Stimulated activated CD4-positive, alpha-beta T cell treated with anti-CD3 and anti-CD28 coated beads, TNF-alpha, amount 100 ng/mL, for 4 hours (primary cell): ENCODE data around the gene DIAPH1.
A peak's percentile ranks its signal among the peaks of the same experiment; 100 is the strongest.

Experiments
- DNase-seq, 3 experiments: peaks; one replicate each; pipeline ENCODE4 v3.0.0-alpha.2; 2020; ENCODE audit warnings: low read depth in 3 of 3

Gene DIAPH1

GRCh38 chr5:141618804-141619554 is at the start of gene DIAPH1:
DIAPH1 (minus strand) TSS chr5:141619000; CDS start chr5:141618914, 86 bp downstream.
- peak; percentile 98 to 99 (median 99) for DNase-seq

GRCh38 chr5:141665995-141666940 is 47.5 kb upstream of the DIAPH1 start:
- DNase-seq: no peak

GRCh38 chr5:141664733-141665461 is 46.1 kb upstream of the DIAPH1 start:
- DNase-seq: peak; percentile 47 to 64 (median 50)

- DNase-seq: no peak
Observed at GRCh38 chr5:141663506-141663905, 44.7 kb upstream of the DIAPH1 start.

- no peak for DNase-seq
Observed at GRCh38 chr5:141662028-141662427, 43.2 kb upstream of the DIAPH1 start.

- DNase-seq: no peak
Observed at GRCh38 chr5:141657937-141658545, 39.2 kb upstream of the DIAPH1 start.

GRCh38 chr5:141657404-141657803 is 38.6 kb upstream of the DIAPH1 start:
- no peak for DNase-seq

GRCh38 chr5:141656396-141656795 is 37.6 kb upstream of the DIAPH1 start:
- no peak for DNase-seq

GRCh38 chr5:141655020-141655419 is 36.2 kb upstream of the DIAPH1 start:
- DNase-seq: no peak

GRCh38 chr5:141654298-141654697 is 35.5 kb upstream of the DIAPH1 start:
- no peak for DNase-seq

- no peak for DNase-seq
Observed at GRCh38 chr5:141651728-141652105, 32.9 kb upstream of the DIAPH1 start.

GRCh38 chr5:141650851-141651727 is 32.3 kb upstream of the DIAPH1 start, which contains the start of gene FCHSD1:
FCHSD1 (minus strand) TSS chr5:141651418; CDS start chr5:141651368, 50 bp downstream.
- DNase-seq: peak; percentile 66 to 70 (median 66)

GRCh38 chr5:141649972-141650371 is 31.2 kb upstream of the DIAPH1 start:
- DNase-seq: no peak

GRCh38 chr5:141649056-141649688 is 30.4 kb upstream of the DIAPH1 start:
- DNase-seq: no peak

- no peak for DNase-seq
Observed at GRCh38 chr5:141647851-141648250, 29.1 kb upstream of the DIAPH1 start.

GRCh38 chr5:141647242-141647641 is 28.4 kb upstream of the DIAPH1 start:
- no peak for DNase-seq

- no peak for DNase-seq
Observed at GRCh38 chr5:141646026-141646425, 27.2 kb upstream of the DIAPH1 start.

- no peak for DNase-seq
Observed at GRCh38 chr5:141641634-141642267, 23.0 kb upstream of the DIAPH1 start.

GRCh38 chr5:141640698-141641097 is 21.9 kb upstream of the DIAPH1 start:
- DNase-seq: no peak

- no peak for DNase-seq
Observed at GRCh38 chr5:141640051-141640415, 21.2 kb upstream of the DIAPH1 start.
